Sigmoid colon (tissue), 7 donors: ENCODE data around the gene ALOX15B. TPM values are rescaled to one million over a fixed set of nuclear protein-coding genes. Genes with fewer than 3 reads are reported as not detected.

Experiments used
- DNase-seq: peaks from one replicate; pipeline ENCODE4 v3.0.0-alpha.2; 2019
- H3K27ac ChIP-seq, 4 donors: fragments of 200-600 bp; sonication (generic); one replicate each; pipeline ENCODE4 v1.5.1; 2016 to 2019; ENCODE audit warnings: mild to moderate bottlenecking in 1 of 4
- H3K27me3 ChIP-seq, 3 donors: fragments of 200-600 bp; sonication (generic); one replicate each; pipeline ENCODE4 v1.5.1; 2019; ENCODE audit warnings: mild to moderate bottlenecking in 1 of 3
- H3K36me3 ChIP-seq, 4 donors: fragments of 200-600 bp; sonication (generic); one replicate each; pipeline ENCODE4 v1.5.1; 2016 to 2019
- H3K4me1 ChIP-seq, 4 donors: fragments of 200-600 bp; sonication (generic); one replicate each; pipeline ENCODE4 v1.5.1; 2017 to 2019
- H3K4me3 ChIP-seq, 4 donors: fragments of 200-600 bp; sonication (generic); one replicate each; pipeline ENCODE4 v1.5.1; 2017 to 2019; ENCODE audit warnings: mild to moderate bottlenecking in 2 of 4, moderate library complexity in 1 of 4
- H3K9me3 ChIP-seq, 4 donors: fragments of 200-600 bp in 3 of 4; sonication (generic) in 3 of 4; one replicate each; pipeline versions ENCODE4 v1.5.1 to v1.6.1; 2013 to 2019
- EP300 ChIP-seq, 4 donors: sonication (generic); formaldehyde crosslinking; IDR thresholded peaks; one replicate each; pipeline ENCODE4 v1.6.1; 2017; ENCODE audit warnings: antibody characterized with exemption in 4 of 4
- POLR2A ChIP-seq, 2 donors: fragments of 450-650 bp; IDR thresholded peaks; one replicate each; pipeline ENCODE4 v1.6.1; 2016; ENCODE audit warnings: antibody characterized with exemption in 2 of 2, mild to moderate bottlenecking in 2 of 2, moderate library complexity in 2 of 2
- POLR2AphosphoS5 ChIP-seq, 4 donors: sonication (generic); formaldehyde crosslinking; IDR thresholded peaks; one replicate each; pipeline ENCODE4 v1.6.1; 2017; ENCODE audit warnings: antibody characterized with exemption in 4 of 4
- WGBS, 2 donors: extraction: QIAGEN DNeasy Blood & Tissue Kit; methylation state at CpG; one replicate each; pipeline ENCODE4 v1.1.7; 2013; 5-methylcytosine and 5-hydroxymethylcytosine counted together
- intact Hi-C: fragments of 100-400 bp; cut with DNase I; formaldehyde crosslinking; loops from one replicate; pipeline ENCODE4 v1.15.1; 2023
- polyA plus RNA-seq, 3 donors: library from polyadenylated mRNA; stranded (reverse); fragments of 200-250 nt; gene quantifications; one replicate each; pipeline ENCODE4 v1.2.3, GENCODE V29; 2013
- total RNA-seq, 4 donors: library from RNA; depleted of rRNA; stranded (reverse); fragments of >200 nt; gene quantifications; one replicate each; pipeline ENCODE4 v1.1.0, GENCODE V29; 2016
- TF ChIP-seq, protein P1 (sequence below), 4 experiments: fragments of 450-650 bp in 3 of 4; fragments of 200-600 bp in 1 of 4; IDR thresholded peaks; one replicate each; pipeline ENCODE4 v1.5.1; 2016 to 2019; ENCODE audit warnings: antibody characterized with exemption in 4 of 4, mild to moderate bottlenecking in 3 of 4, moderate library complexity in 2 of 4
- donor health status: healthy with polysubstance abuse.
- donor health status: Bipolar disorder and iron deficiency.
- donor health status: healthy.

The ALOX15B gene
- total and polyA plus RNA-seq, 7 donors = 1.2 to 5.3 (median 3.2) TPM

DNA sequence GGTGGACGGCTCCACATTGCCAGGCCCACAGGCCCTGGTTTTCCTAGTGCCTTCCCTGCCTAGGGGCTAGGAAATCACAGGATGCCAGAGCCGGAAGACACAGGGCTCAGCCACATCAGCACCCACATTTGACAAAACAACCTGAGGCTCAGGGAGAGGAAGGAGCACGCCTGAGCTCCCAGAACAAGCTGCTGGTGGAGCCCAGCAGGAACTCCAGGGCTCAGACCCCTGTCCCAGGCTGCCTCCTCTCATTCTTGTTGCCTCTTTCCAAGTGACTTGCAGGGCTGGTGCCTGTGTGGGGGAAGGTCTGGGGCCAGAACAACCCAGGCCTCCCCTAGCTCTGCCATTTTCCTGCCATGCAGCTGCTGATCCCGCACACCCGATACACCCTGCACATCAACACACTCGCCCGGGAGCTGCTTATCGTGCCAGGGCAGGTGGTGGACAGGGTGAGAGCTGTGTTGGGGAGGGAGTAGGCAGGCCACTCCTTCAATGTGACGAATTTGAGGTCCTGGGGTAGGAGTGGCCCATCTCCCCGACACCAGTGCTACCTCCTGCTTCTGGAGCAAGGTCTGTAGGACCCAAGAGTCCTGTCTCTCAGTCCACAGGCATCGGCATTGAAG, 7.6 kb downstream of the ALOX15B start:
- Histone ChIP-seq H3K27ac (no peak overlapping the region), H3K9me3 (no peaks in the 10 kb centered on the region), H3K27me3 (peaks cover 0 to 12% (median 0%) of the 10 kb centered on the region in 3 donors), H3K4me1 (no peaks in the 10 kb centered on the region), H3K36me3 (no peaks in the 10 kb centered on the region), H3K4me3 (no peak overlapping the region)
- 84 to 90% methylated on average over 11 of the region's 11 CpGs for WGBS, 2 donors
- no peak for TF ChIP-seq POLR2AphosphoS5 (IDR thresholded peaks at IDR 0.05)
- TF ChIP-seq, protein P1, sequence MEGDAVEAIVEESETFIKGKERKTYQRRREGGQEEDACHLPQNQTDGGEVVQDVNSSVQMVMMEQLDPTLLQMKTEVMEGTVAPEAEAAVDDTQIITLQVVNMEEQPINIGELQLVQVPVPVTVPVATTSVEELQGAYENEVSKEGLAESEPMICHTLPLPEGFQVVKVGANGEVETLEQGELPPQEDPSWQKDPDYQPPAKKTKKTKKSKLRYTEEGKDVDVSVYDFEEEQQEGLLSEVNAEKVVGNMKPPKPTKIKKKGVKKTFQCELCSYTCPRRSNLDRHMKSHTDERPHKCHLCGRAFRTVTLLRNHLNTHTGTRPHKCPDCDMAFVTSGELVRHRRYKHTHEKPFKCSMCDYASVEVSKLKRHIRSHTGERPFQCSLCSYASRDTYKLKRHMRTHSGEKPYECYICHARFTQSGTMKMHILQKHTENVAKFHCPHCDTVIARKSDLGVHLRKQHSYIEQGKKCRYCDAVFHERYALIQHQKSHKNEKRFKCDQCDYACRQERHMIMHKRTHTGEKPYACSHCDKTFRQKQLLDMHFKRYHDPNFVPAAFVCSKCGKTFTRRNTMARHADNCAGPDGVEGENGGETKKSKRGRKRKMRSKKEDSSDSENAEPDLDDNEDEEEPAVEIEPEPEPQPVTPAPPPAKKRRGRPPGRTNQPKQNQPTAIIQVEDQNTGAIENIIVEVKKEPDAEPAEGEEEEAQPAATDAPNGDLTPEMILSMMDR (IDR thresholded peaks at IDR 0.05) = no peak
- no peak for TF ChIP-seq POLR2A (IDR thresholded peaks at IDR 0.05)
- TF ChIP-seq EP300 (IDR thresholded peaks at IDR 0.05) = no peak
- DNase-seq = peak; percentile 58
- intact Hi-C loops = no loop called here

DNA sequence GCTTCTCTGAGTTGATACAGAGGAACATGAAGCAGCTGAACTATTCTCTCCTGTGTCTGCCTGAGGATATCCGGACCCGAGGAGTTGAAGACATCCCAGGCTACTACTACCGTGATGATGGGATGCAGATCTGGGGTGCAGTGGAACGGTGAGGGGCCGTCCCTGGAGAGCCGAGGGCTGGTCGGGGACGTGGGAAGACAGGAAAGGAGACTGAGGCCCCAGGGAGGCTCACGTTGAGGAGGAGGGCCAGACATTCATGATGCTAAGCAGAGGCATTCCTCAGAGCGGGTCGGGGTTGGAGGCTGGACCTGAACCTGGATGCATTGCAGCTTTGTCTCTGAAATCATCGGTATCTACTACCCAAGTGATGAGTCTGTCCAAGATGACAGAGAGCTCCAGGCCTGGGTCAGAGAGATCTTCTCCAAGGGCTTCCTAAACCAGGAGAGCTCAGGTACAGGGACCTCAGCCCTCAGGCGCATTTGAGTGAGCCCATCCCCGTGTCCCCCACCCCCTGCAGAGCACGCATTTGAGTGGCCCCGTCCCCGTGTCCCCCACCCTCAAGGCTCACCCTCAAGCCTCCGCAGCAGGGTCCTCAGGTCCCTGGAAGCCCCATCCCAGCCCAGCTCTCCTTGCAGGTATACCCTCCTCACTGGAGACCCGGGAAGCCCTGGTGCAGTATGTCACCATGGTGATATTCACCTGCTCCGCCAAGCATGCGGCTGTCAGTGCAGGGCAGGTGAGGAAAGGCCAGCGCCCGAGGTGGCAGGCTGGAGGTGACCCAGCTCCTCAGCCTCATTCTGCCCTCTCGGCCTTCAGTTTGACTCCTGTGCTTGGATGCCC, 8.3 kb downstream of the ALOX15B start:
- Histone ChIP-seq H3K4me3 (no peak overlapping the region), H3K36me3 (no peaks in the 10 kb centered on the region), H3K9me3 (no peaks in the 10 kb centered on the region), H3K27ac (no peak overlapping the region), H3K27me3 (peaks cover 0 to 12% (median 0%) of the 10 kb centered on the region in 3 donors), H3K4me1 (no peaks in the 10 kb centered on the region)
- WGBS, 2 donors = 86 to 88% methylated on average over 24 of the region's 24 CpGs
- DNase-seq = peak; percentile 56
- TF ChIP-seq POLR2A (IDR thresholded peaks at IDR 0.05) (no peak), POLR2AphosphoS5 (IDR thresholded peaks at IDR 0.05) (no peak), EP300 (IDR thresholded peaks at IDR 0.05) (no peak)
- TF ChIP-seq, protein P1 (IDR thresholded peaks at IDR 0.05) = no peak
- intact Hi-C loops = no loop called here

DNA sequence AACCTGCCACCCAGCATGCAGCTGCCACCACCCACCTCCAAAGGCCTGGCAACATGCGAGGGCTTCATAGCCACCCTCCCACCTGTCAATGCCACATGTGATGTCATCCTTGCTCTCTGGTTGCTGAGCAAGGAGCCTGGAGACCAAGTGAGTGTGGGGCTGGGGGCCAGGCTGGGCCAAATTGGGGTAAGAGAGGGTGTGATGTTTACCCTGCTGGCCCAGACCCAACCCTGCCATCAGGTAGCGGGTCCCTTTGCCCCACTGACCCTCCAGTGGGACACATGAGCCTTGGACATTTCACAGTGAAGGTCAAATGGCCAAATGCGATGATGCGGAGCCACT, 8.9 kb downstream of the ALOX15B start:
- WGBS, 2 donors = 89 to 93% methylated on average over 4 of the region's 4 CpGs
- DNase-seq = peak; percentile 48
- intact Hi-C loops = no loop called here

DNA sequence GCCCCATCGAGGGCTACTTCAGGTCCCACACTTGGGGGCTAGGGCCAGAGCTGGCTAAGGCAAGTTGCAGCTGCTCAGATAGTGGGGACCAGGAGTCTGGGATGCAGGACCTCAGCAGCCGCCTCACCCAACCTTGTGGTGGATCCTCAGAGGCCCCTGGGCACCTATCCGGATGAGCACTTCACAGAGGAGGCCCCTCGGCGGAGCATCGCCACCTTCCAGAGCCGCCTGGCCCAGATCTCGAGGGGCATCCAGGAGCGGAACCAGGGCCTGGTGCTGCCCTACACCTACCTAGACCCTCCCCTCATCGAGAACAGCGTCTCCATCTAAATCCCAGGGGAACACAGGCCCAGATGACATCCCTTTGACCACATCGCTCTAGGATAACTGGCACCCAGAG, 9.4 kb downstream of the ALOX15B start:
- DNase-seq = peak; percentile 42
- no peak for TF ChIP-seq POLR2AphosphoS5 (IDR thresholded peaks at IDR 0.05)
- TF ChIP-seq POLR2A (IDR thresholded peaks at IDR 0.05) = no peak
- no peak for TF ChIP-seq EP300 (IDR thresholded peaks at IDR 0.05)
- TF ChIP-seq, protein P1 (IDR thresholded peaks at IDR 0.05) = no peak
- no peak overlapping the region for H3K27ac ChIP-seq
- intact Hi-C loops = no loop called here
- peaks cover 0 to 12% (median 0%) of the 10 kb centered on the region in 3 donors for H3K27me3 ChIP-seq
- no peaks in the 10 kb centered on the region for H3K9me3 ChIP-seq
- H3K36me3 ChIP-seq = no peaks in the 10 kb centered on the region
- H3K4me1 ChIP-seq = no peaks in the 10 kb centered on the region
- WGBS, 2 donors = 94 to 96% methylated on average over 12 of the region's 12 CpGs
- H3K4me3 ChIP-seq = no peak overlapping the region

More for the DNA sequence above, 8.9 kb downstream of the ALOX15B start:
- TF ChIP-seq POLR2AphosphoS5 (IDR thresholded peaks at IDR 0.05) (no peak), POLR2A (IDR thresholded peaks at IDR 0.05) (no peak), EP300 (IDR thresholded peaks at IDR 0.05) (no peak)
- TF ChIP-seq, protein P1 (IDR thresholded peaks at IDR 0.05) = no peak
- Histone ChIP-seq H3K27ac (no peak overlapping the region), H3K27me3 (peaks cover 0 to 12% (median 0%) of the 10 kb centered on the region in 3 donors), H3K4me3 (no peak overlapping the region), H3K36me3 (no peaks in the 10 kb centered on the region), H3K4me1 (no peaks in the 10 kb centered on the region), H3K9me3 (no peaks in the 10 kb centered on the region)
